ENCODE measurements around the gene RASA2.

- TF ChIP-seq CTCF (IDR thresholded peaks at IDR 0.05) (no peak), POLR2A (IDR thresholded peaks at IDR 0.05) (no peak)
These were observed 163.0 kb downstream of the RASA2 start for GRCh38 chr3:141649871-141650270.
